Right lobe of liver (tissue), 6 donors: ENCODE results near the gene CHADL. TPM values are rescaled to one million over a fixed set of nuclear protein-coding genes. Genes with fewer than 3 reads are reported as not detected.
A peak's percentile ranks its signal among the peaks of the same experiment; 100 is the strongest.

Experiments used
- ATAC-seq, 4 donors: fragments of 200-7000 bp; cut with Tn5 transposase; one replicate each; pipeline ENCODE4 v1.9.1; 2020; ENCODE audit warnings: mild to moderate bottlenecking in 4 of 4, moderate library complexity in 4 of 4
- DNase-seq, 3 donors: peaks; one replicate each; pipeline ENCODE4 v3.0.0-alpha.2; 2020
- H3K27ac ChIP-seq, 3 donors: fragments of 200-600 bp; one replicate each; pipeline ENCODE4 v1.8.0; 2022
- H3K27me3 ChIP-seq, 2 donors: fragments of 200-600 bp; one replicate each; pipeline ENCODE4 v1.8.0; 2022
- H3K36me3 ChIP-seq, 4 donors: fragments of 200-600 bp; sonication (generic) in 1 of 4; one replicate each; pipeline versions ENCODE4 v1.5.1 to v1.8.0; 2017 to 2022; ENCODE audit warnings: control low read depth in 1 of 4
- H3K4me1 ChIP-seq, 4 donors: fragments of 200-600 bp; sonication (generic) in 1 of 4; one replicate each; pipeline versions ENCODE4 v1.5.1 to v1.8.0; 2017 to 2022; ENCODE audit warnings: control low read depth in 1 of 4
- H3K4me3 ChIP-seq, 3 donors: fragments of 200-600 bp; one replicate each; pipeline ENCODE4 v1.8.0; 2022
- H3K9me3 ChIP-seq, 4 donors: fragments of 200-600 bp; sonication (generic) in 1 of 4; one replicate each; pipeline versions ENCODE4 v1.5.1 to v1.8.0; 2017 to 2022; ENCODE audit warnings: control low read depth in 1 of 4
- POLR2A ChIP-seq: fragments of 450-650 bp; IDR thresholded peaks from one replicate; pipeline ENCODE4 v1.6.1; 2017; ENCODE audit warnings: antibody characterized with exemption, mild to moderate bottlenecking
- WGBS: methylation state at CpG from one replicate; pipeline ENCODE4 v1.1.6; 2018; ENCODE audit warnings: low coverage, low lambda C conversion rate; ENCODE audit not compliant: insufficient coverage; ENCODE audit errors: missing lambda C conversion rate; 5-methylcytosine and 5-hydroxymethylcytosine counted together
- intact Hi-C, 2 donors: fragments of 100-400 bp; cut with DNase I; formaldehyde crosslinking; loops; one replicate each; pipeline versions ENCODE4 v1.11.2 to v1.14.1; 2022
- long read RNA-seq: library from polyadenylated mRNA; unstranded; transcript quantifications from one replicate; pipeline ENCODE4 v2.0.0, GENCODE V29; 2019
- total RNA-seq, 6 experiments: library from RNA; depleted of rRNA in 2 of 6; stranded (reverse); fragments of >200 nt in 2 of 6; fragmentation: NEBNext Ultra II Directional in 3 of 6; extraction: Animal tissue kit (Norgen Biotek cat#: 25700) in 3 of 6; gene quantifications; one replicate each; pipeline versions ENCODE4 v1.1.0 to v1.2.4, GENCODE V29; 2016 to 2023
- TF ChIP-seq, protein P1 (sequence below), 4 donors: fragments of 200-600 bp in 3 of 4; fragments of 450-650 bp in 1 of 4; IDR thresholded peaks; one replicate each; pipeline versions ENCODE4 v1.5.1 to v1.8.0; 2016 to 2022; ENCODE audit warnings: antibody characterized with exemption in 4 of 4, mild to moderate bottlenecking in 2 of 4
- donor health status: DM: no; HTN: yes; CAD: no.
- donor health status: DM: no; HTN: no; CAD: no.
- donor health status: DM: no; HTN: no; CAD: no.
- donor health status: DM: no; HTN: yes; CAD: no.
- donor health status: DM: no; HTN: yes; CAD: no.

CHADL gene, protein sequence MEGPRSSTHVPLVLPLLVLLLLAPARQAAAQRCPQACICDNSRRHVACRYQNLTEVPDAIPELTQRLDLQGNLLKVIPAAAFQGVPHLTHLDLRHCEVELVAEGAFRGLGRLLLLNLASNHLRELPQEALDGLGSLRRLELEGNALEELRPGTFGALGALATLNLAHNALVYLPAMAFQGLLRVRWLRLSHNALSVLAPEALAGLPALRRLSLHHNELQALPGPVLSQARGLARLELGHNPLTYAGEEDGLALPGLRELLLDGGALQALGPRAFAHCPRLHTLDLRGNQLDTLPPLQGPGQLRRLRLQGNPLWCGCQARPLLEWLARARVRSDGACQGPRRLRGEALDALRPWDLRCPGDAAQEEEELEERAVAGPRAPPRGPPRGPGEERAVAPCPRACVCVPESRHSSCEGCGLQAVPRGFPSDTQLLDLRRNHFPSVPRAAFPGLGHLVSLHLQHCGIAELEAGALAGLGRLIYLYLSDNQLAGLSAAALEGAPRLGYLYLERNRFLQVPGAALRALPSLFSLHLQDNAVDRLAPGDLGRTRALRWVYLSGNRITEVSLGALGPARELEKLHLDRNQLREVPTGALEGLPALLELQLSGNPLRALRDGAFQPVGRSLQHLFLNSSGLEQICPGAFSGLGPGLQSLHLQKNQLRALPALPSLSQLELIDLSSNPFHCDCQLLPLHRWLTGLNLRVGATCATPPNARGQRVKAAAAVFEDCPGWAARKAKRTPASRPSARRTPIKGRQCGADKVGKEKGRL
- 1 to 10 TPM in 3 of 6 experiments, under 1 TPM in 3; 0.75 to 1.5 (median 1.1) TPM for total RNA-seq
- long read RNA-seq = 0 reads

GRCh38 chr22:41240377-41241132 lies at the start of gene CHADL:
TSS of gene CHADL (minus strand) at chr22:41240931. CDS start at chr22:41240881, 50 bp downstream.
- WGBS = 40% methylated on average over 4 of the region's 24 CpGs
- H3K27me3 ChIP-seq = no peaks in the 10 kb centered on the region
- H3K4me1 ChIP-seq = peaks cover 0 to 13% (median 2%) of the 10 kb centered on the region in 4 donors
- no peak within 1 kb of the TSS for H3K4me3 ChIP-seq
- H3K36me3 ChIP-seq = no peaks in the 10 kb centered on the region
- DNase-seq = no peak
- no peaks in the 10 kb centered on the region for H3K9me3 ChIP-seq
- no peak for ATAC-seq
- intact Hi-C loops = loop anchor here in 1 of 2 donors (10.0 kb wide), 1 partner anchor 316 kb away; no protein-coding TSS in a partner anchor
- TF ChIP-seq, protein P1, sequence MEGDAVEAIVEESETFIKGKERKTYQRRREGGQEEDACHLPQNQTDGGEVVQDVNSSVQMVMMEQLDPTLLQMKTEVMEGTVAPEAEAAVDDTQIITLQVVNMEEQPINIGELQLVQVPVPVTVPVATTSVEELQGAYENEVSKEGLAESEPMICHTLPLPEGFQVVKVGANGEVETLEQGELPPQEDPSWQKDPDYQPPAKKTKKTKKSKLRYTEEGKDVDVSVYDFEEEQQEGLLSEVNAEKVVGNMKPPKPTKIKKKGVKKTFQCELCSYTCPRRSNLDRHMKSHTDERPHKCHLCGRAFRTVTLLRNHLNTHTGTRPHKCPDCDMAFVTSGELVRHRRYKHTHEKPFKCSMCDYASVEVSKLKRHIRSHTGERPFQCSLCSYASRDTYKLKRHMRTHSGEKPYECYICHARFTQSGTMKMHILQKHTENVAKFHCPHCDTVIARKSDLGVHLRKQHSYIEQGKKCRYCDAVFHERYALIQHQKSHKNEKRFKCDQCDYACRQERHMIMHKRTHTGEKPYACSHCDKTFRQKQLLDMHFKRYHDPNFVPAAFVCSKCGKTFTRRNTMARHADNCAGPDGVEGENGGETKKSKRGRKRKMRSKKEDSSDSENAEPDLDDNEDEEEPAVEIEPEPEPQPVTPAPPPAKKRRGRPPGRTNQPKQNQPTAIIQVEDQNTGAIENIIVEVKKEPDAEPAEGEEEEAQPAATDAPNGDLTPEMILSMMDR (IDR thresholded peaks at IDR 0.05) = no peak
- H3K27ac ChIP-seq = no peak within 1 kb of the TSS

GRCh38 chr22:41289671-41290070 lies 48.9 kb upstream of the CHADL start:
- peaks cover 0 to 28% (median 7%) of the 10 kb centered on the region in 4 donors for H3K4me1 ChIP-seq
- WGBS = 88% methylated on average over 1 of the region's 1 CpG
- no peak overlapping the region for H3K27ac ChIP-seq
- no peaks in the 10 kb centered on the region for H3K9me3 ChIP-seq
- no peaks in the 10 kb centered on the region for H3K36me3 ChIP-seq
- TF ChIP-seq POLR2A = no peak
- TF ChIP-seq, protein P1 (IDR thresholded peaks at IDR 0.05) = no peak
- DNase-seq (no peak), ATAC-seq (no peak)
- intact Hi-C loops = no loop called here
- no peaks in the 10 kb centered on the region for H3K27me3 ChIP-seq
- no peak overlapping the region for H3K4me3 ChIP-seq

DNA sequence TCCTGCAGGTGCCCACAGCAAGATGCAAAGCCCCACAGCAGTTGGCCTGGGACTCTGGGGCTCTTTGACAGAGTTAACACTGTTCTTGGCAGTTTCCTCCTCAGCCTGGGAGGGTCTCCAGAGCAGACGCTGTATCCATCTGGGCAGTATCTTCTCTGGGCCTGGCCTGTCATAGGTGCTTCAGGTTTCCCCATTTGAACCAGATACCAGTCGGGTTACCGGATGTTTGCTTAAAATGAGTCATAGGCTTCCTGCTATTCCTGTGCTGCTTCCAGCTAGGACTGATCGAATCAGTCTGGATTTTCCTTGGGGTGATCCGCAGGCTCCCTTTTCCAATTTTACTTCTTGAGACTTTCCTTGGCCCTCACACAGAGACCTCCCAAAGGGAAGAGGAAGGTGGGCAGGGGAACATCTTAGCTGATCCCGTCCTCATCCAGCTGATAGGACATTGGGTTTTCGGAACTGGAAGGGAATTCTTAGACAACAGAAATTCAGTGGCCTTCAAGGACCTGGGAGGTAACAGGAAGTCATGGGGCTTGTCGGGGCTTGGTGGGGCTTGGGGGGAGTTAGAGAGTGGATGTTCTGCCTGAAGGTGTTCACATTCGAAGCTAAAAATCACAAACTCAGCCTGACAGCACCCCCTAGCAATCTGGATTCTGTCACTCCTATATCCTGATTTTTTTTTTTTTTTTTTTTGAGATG lies 47.7 kb upstream of the CHADL start:
- H3K27ac ChIP-seq = peak overlapping the region; percentile 80 to 91 (median 86)
- peak in 2 of 3 donors; percentile 26 to 57 for DNase-seq
- peaks cover 0 to 29% (median 7%) of the 10 kb centered on the region in 4 donors for H3K4me1 ChIP-seq
- H3K4me3 ChIP-seq = no peak overlapping the region
- WGBS = 21% methylated on average over 9 of the region's 9 CpGs
- intact Hi-C loops = no loop called here
- TF ChIP-seq, protein P1 (IDR thresholded peaks at IDR 0.05) = no peak
- peak; percentile 94 for TF ChIP-seq POLR2A
- H3K36me3 ChIP-seq = no peaks in the 10 kb centered on the region
- ATAC-seq = peak; percentile 46 to 58 (median 52)
- H3K27me3 ChIP-seq = no peaks in the 10 kb centered on the region
- no peaks in the 10 kb centered on the region for H3K9me3 ChIP-seq

DNA sequence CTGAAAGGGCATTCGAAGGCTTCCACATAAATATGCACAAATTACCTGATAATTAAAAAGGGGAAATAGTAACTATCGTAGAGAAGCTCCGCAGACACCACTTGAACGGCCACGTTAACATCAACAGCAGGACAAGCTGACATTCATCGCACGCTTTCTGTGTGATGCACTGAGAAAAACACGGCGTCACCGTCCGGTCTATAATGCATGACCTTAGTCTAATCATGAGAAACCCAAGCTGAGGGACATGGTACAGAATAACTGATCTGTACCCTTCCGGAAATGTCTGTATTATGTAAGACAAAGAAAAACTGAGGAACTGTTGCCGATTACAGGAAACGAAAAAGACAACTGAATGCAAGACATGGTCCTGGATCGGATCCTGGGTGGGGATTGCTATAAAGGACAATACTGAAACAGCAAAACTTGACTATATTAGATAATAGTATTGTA lies 45.9 kb upstream of the CHADL start:
- Histone ChIP-seq H3K4me3 (peak overlapping the region; percentile 31 to 90 (median 42)), H3K4me1 (peaks cover 0 to 29% (median 7%) of the 10 kb centered on the region in 4 donors), H3K36me3 (peaks cover 0 to 5% (median 0%) of the 10 kb centered on the region in 4 donors), H3K9me3 (no peaks in the 10 kb centered on the region), H3K27ac (peak overlapping the region; percentile 80 to 91 (median 86)), H3K27me3 (no peaks in the 10 kb centered on the region)
- WGBS = 0% methylated on average over 15 of the region's 15 CpGs
- TF ChIP-seq, protein P1 (IDR thresholded peaks at IDR 0.05) = no peak
- peak; percentile 50 for TF ChIP-seq POLR2A
- ATAC-seq (peak; percentile 9 to 28 (median 18)), DNase-seq (peak in 2 of 3 donors; percentile 33 to 53)
- intact Hi-C loops = no loop called here
